Measurements from ENCODE around the gene EME2. TPM values are rescaled to one million over a fixed set of nuclear protein-coding genes. Genes with fewer than 3 reads are reported as not detected.
A peak's percentile ranks its signal among the peaks of the same experiment; 100 is the strongest.

The EME2 gene
- total RNA-seq, 1 experiment from 2014 or later, result 36.3 TPM

DNA sequence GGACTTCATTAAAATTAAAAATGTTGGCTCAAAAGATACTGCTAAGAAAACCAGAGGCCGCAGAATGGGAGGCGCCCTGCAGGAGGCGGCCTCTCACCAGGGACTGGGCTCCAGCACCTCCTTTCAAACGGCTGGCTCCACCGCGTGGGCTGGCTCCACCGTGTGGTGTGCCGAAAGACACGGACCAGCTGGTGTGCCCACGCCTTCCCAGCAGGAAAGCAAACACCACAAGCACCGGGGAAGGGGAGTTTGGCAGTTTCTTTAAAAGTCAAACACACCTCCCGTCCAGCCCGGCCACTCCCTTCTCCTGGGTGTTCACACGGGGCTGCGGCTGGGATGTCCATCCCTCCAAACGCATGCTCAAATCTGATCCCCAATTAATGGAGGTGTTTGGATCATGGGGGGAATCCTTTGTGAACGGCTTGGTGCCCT lies 40.1 kb downstream of the EME2 start:
- ChIA-PET POLR2A (no interaction called here), CTCF (interaction anchor here (0.6 to 1.3 kb wide), 3 partner anchors 12 to 137 kb away, joined by 3 to 4 read pairs (median 3); partner anchors contain the start of genes FAHD1 and HAGH), RAD21 (ENCODE audit: low non-redundant PET in 1 of 2, low total read pairs in 2 of 2, uncharacterized antibody in 2 of 2, unreplicated experiment in 2 of 2) (no interaction called here)
- H2AFZ ChIP-seq (ENCODE audit: low read depth, low read length, poor library complexity, severe bottlenecking), result no peak overlapping the region
- peaks cover 6 to 10% of the 10 kb centered on the region in 2 experiments; a peak in 3 of 4 replicates for H3K4me1 ChIP-seq (ENCODE audit: control insufficient read depth in 1 of 2, insufficient read depth in 2 of 2, low read length in 2 of 2)
- DNase-seq (ENCODE audit: low read depth, low spot score), result peak; percentile 47
- no peak overlapping the region for H3K27ac ChIP-seq (ENCODE audit: low read depth, low read length)
- ATAC-seq, result peak; percentile 95
- H3K4me3 ChIP-seq (replicated peaks in 1 of 2; ENCODE audit: low read depth in 1 of 2, low read length in 2 of 2), result no peak overlapping the region
- 0 out of 2 replicates have a peak, but pooled peaks have one; percentile 21 for TF ChIP-seq POLR2AphosphoS5 (IDR thresholded peaks at IDR 0.05; ENCODE audit: low read depth, low read length)
- TF ChIP-seq, protein P1, sequence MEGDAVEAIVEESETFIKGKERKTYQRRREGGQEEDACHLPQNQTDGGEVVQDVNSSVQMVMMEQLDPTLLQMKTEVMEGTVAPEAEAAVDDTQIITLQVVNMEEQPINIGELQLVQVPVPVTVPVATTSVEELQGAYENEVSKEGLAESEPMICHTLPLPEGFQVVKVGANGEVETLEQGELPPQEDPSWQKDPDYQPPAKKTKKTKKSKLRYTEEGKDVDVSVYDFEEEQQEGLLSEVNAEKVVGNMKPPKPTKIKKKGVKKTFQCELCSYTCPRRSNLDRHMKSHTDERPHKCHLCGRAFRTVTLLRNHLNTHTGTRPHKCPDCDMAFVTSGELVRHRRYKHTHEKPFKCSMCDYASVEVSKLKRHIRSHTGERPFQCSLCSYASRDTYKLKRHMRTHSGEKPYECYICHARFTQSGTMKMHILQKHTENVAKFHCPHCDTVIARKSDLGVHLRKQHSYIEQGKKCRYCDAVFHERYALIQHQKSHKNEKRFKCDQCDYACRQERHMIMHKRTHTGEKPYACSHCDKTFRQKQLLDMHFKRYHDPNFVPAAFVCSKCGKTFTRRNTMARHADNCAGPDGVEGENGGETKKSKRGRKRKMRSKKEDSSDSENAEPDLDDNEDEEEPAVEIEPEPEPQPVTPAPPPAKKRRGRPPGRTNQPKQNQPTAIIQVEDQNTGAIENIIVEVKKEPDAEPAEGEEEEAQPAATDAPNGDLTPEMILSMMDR (IDR thresholded peaks at IDR 0.05 in 2 of 3, conservative IDR thresholded peaks at IDR 0.05 in 1 of 3; ENCODE audit: borderline replicate concordance in 1 of 3, insufficient read depth in 1 of 3, low read depth in 2 of 3, low read length in 2 of 3), result peak; percentile 71 to 98 (median 80)
- no peak for TF ChIP-seq SRF (IDR thresholded peaks at IDR 0.05; ENCODE audit: low read depth)
- peak; percentile 87 for TF ChIP-seq RAD21 (IDR thresholded peaks at IDR 0.05; ENCODE audit: low read depth)
- TF ChIP-seq SIN3A (IDR thresholded peaks at IDR 0.05; ENCODE audit: low read depth), result no peak; the same call in 1 of the 2 replicates
- TF ChIP-seq, protein P2, sequence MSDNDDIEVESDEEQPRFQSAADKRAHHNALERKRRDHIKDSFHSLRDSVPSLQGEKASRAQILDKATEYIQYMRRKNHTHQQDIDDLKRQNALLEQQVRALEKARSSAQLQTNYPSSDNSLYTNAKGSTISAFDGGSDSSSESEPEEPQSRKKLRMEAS (IDR thresholded peaks at IDR 0.05), result peak; percentile 65; the same call in 1 of the 2 replicates
- TF ChIP-seq EGR1 (IDR thresholded peaks at IDR 0.05; ENCODE audit: low read depth), result peak; percentile 81
- no peak for TF ChIP-seq CEBPB (IDR thresholded peaks at IDR 0.05; ENCODE audit: low read depth)
- no peaks in the 10 kb centered on the region for H3K9me2 ChIP-seq (ENCODE audit: insufficient read depth)
- no TSS peak for BruUV-seq (replicated peaks)
- H3K36me3 ChIP-seq (ENCODE audit: control insufficient read depth in 1 of 2, insufficient read depth in 2 of 2, low read length in 2 of 2), result 0 out of 4 replicates have a peak, but pooled peaks cover 2 to 5% of the 10 kb centered on the region in 2 experiments
- H4K20me1 ChIP-seq (ENCODE audit: insufficient read depth), result no peaks in the 10 kb centered on the region
- H3K79me2 ChIP-seq (ENCODE audit: insufficient read depth, low read length), result no peaks in the 10 kb centered on the region
- intact Hi-C loops (cut with micrococcal nuclease), result no loop called here
- peak overlapping the region; percentile 49 for H3K4me2 ChIP-seq (ENCODE audit: low read length)
- no peaks in the 10 kb centered on the region for H3K9me3 ChIP-seq (ENCODE audit: control insufficient read depth in 1 of 2, insufficient read depth in 1 of 2, low read depth in 1 of 2, low read length in 2 of 2)
- H3K27me3 ChIP-seq (ENCODE audit: insufficient read depth, low read length), result no peaks in the 10 kb centered on the region
- H3K9ac ChIP-seq (ENCODE audit: low read length), result no peak overlapping the region; the same call in 1 of the 2 replicates
